A549 treated with DMSO at 1 μM for 4 hours (cell line): ENCODE results near the gene TMED5. TPM values are rescaled to one million over a fixed set of nuclear protein-coding genes. Genes with fewer than 3 reads are reported as not detected.

Experiments
- total RNA-seq: library from RNA; stranded (reverse); fragments of 200-300 nt; extraction: Qiagen RNA extraction; gene quantifications from 5 replicates; pipeline ENCODE4 v1.2.3, GENCODE V29; 2022; ENCODE audit warnings: low read depth

TMED5 gene
- 30.3 to 42.5 TPM (median 38.2 TPM) in 5 replicates for total RNA-seq

DNA sequence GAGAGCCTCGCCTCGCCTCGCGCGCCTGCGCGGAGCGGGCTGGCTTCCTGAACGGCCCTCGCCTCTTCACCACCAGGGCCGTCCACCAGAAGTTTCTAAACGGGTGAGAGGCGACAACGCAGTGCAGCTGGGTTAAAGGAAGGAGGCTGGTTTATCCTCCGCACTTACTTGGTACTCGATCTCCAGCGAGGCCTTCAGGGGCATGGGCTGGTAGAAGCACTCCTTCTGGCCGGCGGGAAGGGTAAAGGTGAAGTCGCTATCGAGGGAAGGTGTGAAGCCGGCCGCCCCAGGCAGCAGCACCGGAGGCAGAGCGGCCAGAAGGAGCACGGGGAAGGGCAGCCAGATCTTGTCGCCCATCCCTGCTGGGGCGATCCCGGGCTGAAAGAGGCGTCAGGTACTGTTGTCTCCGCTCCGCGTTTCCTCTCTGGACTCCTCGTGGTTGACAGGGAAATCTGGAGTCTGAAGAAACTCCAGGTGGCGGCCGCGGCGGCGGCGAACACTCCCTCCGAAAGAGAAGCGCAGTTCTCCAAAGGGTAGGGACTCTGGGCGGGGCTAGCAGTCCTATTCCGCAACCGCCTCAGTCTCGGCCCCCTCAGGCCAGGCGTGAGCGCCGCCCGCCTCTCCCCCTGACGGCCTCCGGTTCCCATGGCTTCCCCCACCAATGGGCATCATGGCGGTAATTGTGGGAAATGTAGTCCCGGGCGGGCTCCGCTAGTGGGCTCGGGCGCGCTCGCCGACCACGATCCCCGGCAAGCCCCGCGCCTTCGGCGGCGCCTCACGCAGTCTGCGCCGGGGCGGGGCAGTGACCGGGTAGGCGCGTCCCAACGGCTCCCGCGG lies at the start of gene TMED5:
Gene TMED5, minus strand, starts transcription at position 528 of the 837 bp plus-strand sequence. Its CDS starts 171 bp downstream, at position 357.

DNA sequence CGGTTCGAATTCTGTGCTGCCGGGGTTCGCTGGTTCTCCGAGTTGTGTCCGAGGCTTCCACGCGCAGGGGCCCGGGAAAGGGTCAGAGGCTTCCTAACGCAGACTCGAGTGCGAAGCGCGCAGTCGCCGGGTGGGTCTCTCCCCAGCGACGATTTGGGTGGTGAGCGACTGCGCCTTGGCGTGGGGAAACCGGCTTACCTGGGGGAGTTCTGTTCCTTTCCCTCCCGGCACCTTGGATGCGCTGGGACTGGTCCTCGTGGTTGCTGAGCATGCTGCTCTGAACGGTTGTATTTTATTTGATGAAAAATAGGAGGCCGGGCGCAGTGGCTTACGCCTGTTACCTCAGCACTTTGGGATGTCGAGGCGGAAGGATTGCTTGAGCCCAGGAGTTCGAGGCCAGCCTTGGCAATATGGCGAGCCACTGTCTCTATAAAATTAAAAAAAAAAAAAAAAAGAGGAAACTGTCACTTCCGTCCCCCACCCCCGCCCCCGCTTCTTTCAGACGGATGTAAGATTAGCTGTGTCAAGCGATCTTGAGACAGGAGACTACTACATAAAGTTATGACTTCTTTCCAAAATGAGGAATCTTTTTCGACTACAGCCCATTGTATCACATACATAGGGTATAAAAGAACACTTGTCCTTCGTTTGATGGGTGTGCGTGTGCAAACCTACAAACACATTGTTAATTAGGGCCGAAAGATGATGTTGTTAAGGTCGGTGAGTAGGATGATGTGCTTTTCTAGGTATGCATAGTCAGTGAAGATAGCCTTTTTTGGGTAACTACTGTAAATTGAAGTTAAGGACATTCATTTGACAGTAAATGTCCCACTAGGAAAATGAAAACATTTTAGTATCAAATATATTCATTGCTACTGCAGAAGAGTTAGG lies 755 bp upstream of the TMED5 start, which contains the start of gene CCDC18:
Gene CCDC18, plus strand, starts transcription at position 2 of the 891 bp plus-strand sequence. CDS start 2,638 bp downstream, outside the sequence.

Other genes with a start within 250 kb of the TMED5 start
- gene DIPK1A, start 219.0 kb downstream of the TMED5 start, total RNA-seq, result 7.8 to 11.6 TPM (median 9.5 TPM) in 5 replicates
- gene MTF2, start 101.1 kb downstream of the TMED5 start, total RNA-seq, result 11.3 to 15.2 TPM (median 13.8 TPM) in 5 replicates
- 4.0 to 6.3 TPM (median 6.3 TPM) in 5 replicates for gene CCDC18, start 311 bp upstream of the TMED5 start, total RNA-seq
- gene DR1, start 165.5 kb upstream of the TMED5 start, total RNA-seq, result 28.5 to 42.7 TPM (median 37.5 TPM) in 5 replicates